Small intestine (tissue), 7 donors: ENCODE results near the gene TMEM121. TPM values are rescaled to one million over a fixed set of nuclear protein-coding genes. Genes with fewer than 3 reads are reported as not detected.
"Not testable (repeated sequence)": the region's sequence is repeated elsewhere in the genome, so short reads cannot be mapped to it uniquely, and the experiment has no call there.

ENCODE experiments used
- DNase-seq, 2 donors: peaks; one replicate each; pipeline versions ENCODE4 v3.0.0 to v3.0.0-alpha.2; 2013
- FAIRE-seq: peaks from 2 replicates; lab custom pipeline; 2012; peaks lifted over from hg19 to GRCh38; lab: Jason Lieb, UNC
- H3K27ac ChIP-seq, 3 donors: one replicate each; pipeline ENCODE4 v1.5.1; 2013; ENCODE audit warnings: low read length in 2 of 3, mild to moderate bottlenecking in 2 of 3, control low read depth in 1 of 3, inconsistent platforms in 1 of 3, low read depth in 1 of 3, moderate library complexity in 1 of 3
- H3K27me3 ChIP-seq, 3 donors: one replicate each; pipeline ENCODE4 v1.6.1; 2013; ENCODE audit warnings: low read length in 3 of 3, inconsistent platforms in 1 of 3; ENCODE audit not compliant: control insufficient read depth in 3 of 3, insufficient read depth in 3 of 3
- H3K36me3 ChIP-seq, 3 donors: one replicate each; pipeline ENCODE4 v1.6.1; 2013; ENCODE audit warnings: low read length in 3 of 3, inconsistent platforms in 1 of 3, low read depth in 1 of 3, mild to moderate bottlenecking in 1 of 3, moderate library complexity in 1 of 3; ENCODE audit not compliant: control insufficient read depth in 3 of 3, insufficient read depth in 2 of 3
- H3K4me1 ChIP-seq, 3 donors: one replicate each; pipeline ENCODE4 v1.6.1; 2013; ENCODE audit warnings: low read length in 2 of 3, inconsistent platforms in 1 of 3, low read depth in 1 of 3, mild to moderate bottlenecking in 1 of 3, moderate library complexity in 1 of 3; ENCODE audit not compliant: control insufficient read depth in 3 of 3, insufficient read depth in 2 of 3
- H3K4me3 ChIP-seq, 3 donors: one replicate each; pipeline ENCODE4 v1.5.1; 2013; ENCODE audit warnings: low read length in 3 of 3, control low read depth in 1 of 3, inconsistent platforms in 1 of 3, low read depth in 1 of 3, mild to moderate bottlenecking in 1 of 3, moderate library complexity in 1 of 3
- H3K9me3 ChIP-seq, 2 donors: one replicate each; pipeline ENCODE4 v1.6.1; 2013; ENCODE audit warnings: low read depth in 1 of 2, low read length in 1 of 2; ENCODE audit not compliant: control insufficient read depth in 2 of 2, insufficient read depth in 1 of 2
- WGBS, 3 donors: extraction: QIAGEN DNeasy Blood & Tissue Kit; methylation state at CpG; one replicate each; pipeline ENCODE4 v1.1.7; 2013; 5-methylcytosine and 5-hydroxymethylcytosine counted together
- polyA plus RNA-seq, 4 donors: library from polyadenylated mRNA; stranded (reverse) in 3 of 4; unstranded in 1 of 4; fragments of 200-250 nt in 3 of 4; fragments of 120-200 nt in 1 of 4; gene quantifications; one replicate each; pipeline versions ENCODE4 v1.2.1 to v1.2.3, GENCODE V29; 2013
- donor health status: healthy with polysubstance abuse.
- donor health status: control.
- donor health status: control.
- donor health status: Bipolar disorder and iron deficiency.
- donor health status: healthy.

TMEM121 gene
- polyA plus RNA-seq, 4 donors: 1.5 to 2.0 TPM; not detected in 2

DNA sequence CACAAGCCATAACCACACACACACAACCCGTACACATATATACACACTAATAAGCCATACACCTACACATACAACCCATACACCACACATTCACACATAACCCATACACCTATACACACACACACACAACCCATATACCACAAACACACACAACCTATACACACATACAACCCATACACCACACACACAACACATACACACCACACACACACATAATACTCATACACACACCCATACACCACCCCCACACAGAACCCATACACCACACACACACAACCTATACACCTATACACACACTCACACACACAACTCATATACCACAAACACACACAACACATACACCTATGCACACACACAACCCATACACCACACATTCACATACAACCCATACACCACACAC lies 44.1 kb downstream of the TMEM121 start:
- no peak overlapping the region for H3K4me3 ChIP-seq
- DNase-seq (no peak), FAIRE-seq (no peak)
- WGBS, 3 donors: 97 to 100% (median 97%) methylated on average over 1 of the region's 1 CpG
- H3K4me1 ChIP-seq: no peaks in the 10 kb centered on the region
- H3K9me3 ChIP-seq: no peaks in the 10 kb centered on the region
- no peaks in the 10 kb centered on the region for H3K27me3 ChIP-seq
- no peaks in the 10 kb centered on the region for H3K36me3 ChIP-seq
- H3K27ac ChIP-seq: peak overlapping the region in 1 of 3 donors; percentile 61

DNA sequence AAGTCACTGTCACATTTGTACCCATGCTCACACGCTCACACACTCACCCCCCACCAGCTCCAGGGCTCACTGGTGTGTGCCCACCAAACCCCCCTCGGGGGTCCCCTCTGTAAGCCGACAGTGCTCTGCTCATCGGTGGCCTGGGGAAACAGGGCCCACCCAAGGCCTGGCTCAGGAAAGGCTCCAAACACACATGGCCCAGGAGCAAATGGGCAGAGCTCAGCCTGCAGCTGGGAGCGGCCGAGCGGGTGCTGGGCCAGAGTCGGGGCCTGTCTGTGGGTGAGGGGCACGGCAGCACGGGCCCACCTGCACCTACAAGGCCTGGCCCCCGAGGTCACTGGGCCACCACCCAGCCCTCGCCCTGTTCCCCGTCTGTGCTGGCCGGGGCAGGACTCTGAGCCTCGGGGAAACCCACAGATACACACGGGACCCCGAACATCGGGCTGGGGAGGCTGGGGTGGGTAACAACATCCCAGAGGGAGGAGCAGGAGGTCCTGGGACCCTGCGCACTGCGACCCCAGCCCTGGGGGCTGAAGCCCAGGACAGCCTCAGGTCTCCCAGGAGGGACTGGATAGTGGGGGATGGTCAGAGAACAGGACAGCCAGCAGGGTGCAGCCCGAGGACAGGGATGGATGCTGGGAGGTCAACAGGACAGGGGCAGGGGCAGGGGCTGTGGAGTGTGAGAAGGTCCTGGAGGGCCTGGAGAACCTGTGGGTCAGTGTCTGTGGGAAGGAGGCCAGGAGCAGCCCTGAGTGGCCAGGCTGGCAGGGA lies 45.0 kb downstream of the TMEM121 start:
- not testable (repeated sequence) for H3K4me1 ChIP-seq, H3K27me3 ChIP-seq, DNase-seq, H3K36me3 ChIP-seq, H3K9me3 ChIP-seq, H3K4me3 ChIP-seq, FAIRE-seq
- peak overlapping the region in 1 of 3 donors; percentile 42 for H3K27ac ChIP-seq
- 65 to 83% (median 80%) methylated on average over 15 to 21 of the region's 21 CpGs for WGBS, 3 donors

DNA sequence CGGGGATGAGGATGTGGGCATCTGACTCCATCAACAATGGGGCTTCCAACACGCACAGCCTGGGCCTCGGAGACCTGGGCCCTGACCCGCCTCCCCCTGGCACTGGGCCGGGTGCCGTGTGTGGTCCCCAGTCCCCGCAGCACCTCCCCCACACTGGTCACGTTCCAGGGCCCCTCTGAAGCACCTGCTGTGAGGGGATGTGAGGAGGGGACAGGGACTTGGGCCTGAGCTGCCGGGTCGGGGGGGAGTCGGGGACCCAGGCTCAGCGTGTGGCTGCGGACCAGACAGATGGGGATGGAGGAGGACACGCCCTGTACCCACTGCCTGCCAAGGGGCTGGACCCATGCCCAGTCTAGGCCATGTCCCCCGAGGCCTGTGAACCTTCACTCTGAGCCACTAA lies 45.7 kb downstream of the TMEM121 start:
- H3K27me3 ChIP-seq, H3K4me1 ChIP-seq, H3K9me3 ChIP-seq, FAIRE-seq, H3K27ac ChIP-seq, H3K36me3 ChIP-seq, DNase-seq, H3K4me3 ChIP-seq: not testable (repeated sequence)
- 30 to 69% methylated on average over 2 to 7 of the region's 15 CpGs; no CpG with 5 or more reads in 1 of the 3 donors for WGBS, 3 donors

DNA sequence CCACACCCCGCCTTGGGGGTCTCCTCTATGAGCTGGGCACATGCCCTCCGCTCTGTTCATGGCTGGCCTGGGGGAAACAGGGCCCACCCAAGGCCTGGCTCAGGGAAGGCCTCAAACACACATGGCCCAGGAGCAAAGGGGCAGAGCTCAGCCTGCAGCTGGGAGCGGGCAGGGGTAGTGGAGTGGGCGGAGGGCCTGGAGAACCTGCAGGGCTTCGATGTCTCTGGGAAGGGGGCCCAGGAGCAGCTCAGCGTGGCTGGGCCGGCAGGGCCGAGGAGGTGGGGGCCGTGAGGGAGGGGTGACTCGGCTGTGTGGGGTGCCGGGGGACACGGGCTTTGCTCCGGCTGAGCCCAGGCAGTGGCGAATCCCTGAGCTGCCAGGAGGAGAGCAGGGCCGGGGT lies 47.5 kb downstream of the TMEM121 start:
- not testable (repeated sequence) for H3K27me3 ChIP-seq, H3K36me3 ChIP-seq, H3K4me3 ChIP-seq, H3K9me3 ChIP-seq, FAIRE-seq, H3K4me1 ChIP-seq, DNase-seq
- H3K27ac ChIP-seq: peak overlapping the region in 1 of 3 donors; percentile 31
- 83 to 88% (median 83%) methylated on average over 9 to 14 of the region's 15 CpGs for WGBS, 3 donors

DNA sequence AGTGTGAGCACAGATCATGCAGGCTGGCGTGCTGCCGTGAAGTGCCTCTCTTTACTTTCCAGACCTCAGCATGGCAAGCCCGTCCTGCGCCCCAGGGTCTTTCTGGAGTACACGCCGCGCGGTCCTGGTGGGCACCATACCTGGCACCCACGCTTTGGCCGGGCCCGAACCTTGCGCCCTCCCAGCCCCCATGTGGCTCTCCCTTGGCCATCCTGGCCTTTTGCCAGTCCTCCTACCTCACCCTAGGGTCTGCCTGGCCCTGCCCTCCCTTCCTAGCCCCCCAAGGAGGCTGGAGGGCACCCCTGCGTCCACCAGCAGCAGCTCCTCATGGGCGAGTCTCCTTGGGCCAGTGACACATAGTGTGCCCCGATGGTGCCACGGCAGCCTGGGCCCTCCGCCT lies 48.0 kb downstream of the TMEM121 start:
- not testable (repeated sequence) for FAIRE-seq, DNase-seq, H3K36me3 ChIP-seq, H3K9me3 ChIP-seq, H3K4me3 ChIP-seq, H3K27ac ChIP-seq, H3K4me1 ChIP-seq, H3K27me3 ChIP-seq
- WGBS, 3 donors: 92% methylated on average over 6 of the region's 17 CpGs; no CpG with 5 or more reads in 2 of the 3 donors

DNA sequence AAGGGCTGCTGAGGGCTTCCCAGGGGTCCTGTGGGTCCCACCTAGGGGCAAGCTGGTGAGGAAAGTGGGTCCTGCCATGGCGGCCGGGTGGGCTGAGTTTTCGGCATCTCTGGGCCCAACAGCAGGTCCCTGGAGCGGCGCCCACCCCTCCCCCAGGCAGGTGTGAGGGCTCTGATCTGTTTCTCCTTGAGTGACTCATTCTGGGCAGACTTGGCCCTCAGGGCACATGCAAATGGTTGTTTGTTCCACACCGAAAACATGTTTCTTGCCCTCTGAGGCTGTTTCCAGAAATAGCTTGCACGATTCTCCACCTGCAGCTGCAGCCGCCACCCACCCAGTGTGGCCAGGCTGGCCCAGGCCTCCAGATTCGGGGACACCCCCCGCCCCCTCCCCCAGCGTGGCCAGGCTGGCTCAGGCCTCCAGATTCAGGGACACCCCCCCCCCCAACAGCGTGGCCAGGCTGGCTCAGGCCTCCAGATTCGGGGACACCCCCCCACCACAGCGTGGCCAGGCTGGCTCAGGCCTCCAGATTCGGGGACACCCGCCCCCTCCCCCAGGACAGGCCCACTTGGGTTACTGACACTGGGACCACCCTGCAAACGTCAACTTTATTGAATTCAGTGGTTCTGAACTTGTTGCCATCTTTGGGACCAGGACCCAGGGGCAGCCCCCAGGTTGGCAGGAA lies 48.8 kb downstream of the TMEM121 start:
- not testable (repeated sequence) for H3K27ac ChIP-seq, H3K27me3 ChIP-seq, DNase-seq, H3K9me3 ChIP-seq, H3K4me1 ChIP-seq, H3K36me3 ChIP-seq, FAIRE-seq, H3K4me3 ChIP-seq
- 63 to 75% (median 70%) methylated on average over 2 to 8 of the region's 17 CpGs for WGBS, 3 donors

DNA sequence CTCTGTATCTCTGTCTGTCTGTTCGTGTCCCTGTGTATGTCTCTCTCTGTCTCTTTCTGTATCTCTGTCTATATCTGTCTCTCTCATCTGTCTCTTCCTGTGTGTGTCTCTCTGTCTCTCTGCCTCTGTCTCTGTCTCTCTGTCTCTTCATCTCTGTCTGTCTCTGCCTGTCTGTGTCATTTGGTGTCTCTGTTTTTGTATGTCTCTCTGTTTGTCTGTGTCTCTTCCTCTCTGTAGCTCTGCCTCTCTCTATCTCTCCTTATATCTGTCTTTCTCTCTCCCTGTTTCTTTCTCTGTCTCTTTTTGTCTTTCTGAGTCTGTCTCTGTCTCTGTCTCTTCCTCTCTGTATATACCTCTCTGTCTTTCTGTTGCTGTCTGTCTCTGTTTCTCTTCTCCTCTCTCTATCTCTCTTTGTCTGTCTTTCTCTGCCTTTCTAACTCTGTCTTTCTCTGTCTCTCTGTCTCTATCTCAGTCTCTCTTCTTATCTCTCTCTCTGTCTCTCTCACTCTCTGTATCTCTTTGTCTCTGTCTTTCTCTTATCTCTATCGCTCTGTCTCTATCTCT lies 50.2 kb downstream of the TMEM121 start:
- peaks cover 0 to 8% of the 10 kb centered on the region in 2 donors for H3K9me3 ChIP-seq
- peak overlapping the region in 1 of 3 donors; percentile 61 for H3K27ac ChIP-seq
- 74 to 77% (median 77%) methylated on average over 2 of the region's 2 CpGs for whole genome bisulfite sequencing, 3 donors
- DNase-seq (no peak), FAIRE-seq (no peak)
- H3K27me3 ChIP-seq: no peaks in the 10 kb centered on the region
- H3K36me3 ChIP-seq: no peaks in the 10 kb centered on the region
- no peak overlapping the region for H3K4me3 ChIP-seq
- H3K4me1 ChIP-seq: no peaks in the 10 kb centered on the region

DNA sequence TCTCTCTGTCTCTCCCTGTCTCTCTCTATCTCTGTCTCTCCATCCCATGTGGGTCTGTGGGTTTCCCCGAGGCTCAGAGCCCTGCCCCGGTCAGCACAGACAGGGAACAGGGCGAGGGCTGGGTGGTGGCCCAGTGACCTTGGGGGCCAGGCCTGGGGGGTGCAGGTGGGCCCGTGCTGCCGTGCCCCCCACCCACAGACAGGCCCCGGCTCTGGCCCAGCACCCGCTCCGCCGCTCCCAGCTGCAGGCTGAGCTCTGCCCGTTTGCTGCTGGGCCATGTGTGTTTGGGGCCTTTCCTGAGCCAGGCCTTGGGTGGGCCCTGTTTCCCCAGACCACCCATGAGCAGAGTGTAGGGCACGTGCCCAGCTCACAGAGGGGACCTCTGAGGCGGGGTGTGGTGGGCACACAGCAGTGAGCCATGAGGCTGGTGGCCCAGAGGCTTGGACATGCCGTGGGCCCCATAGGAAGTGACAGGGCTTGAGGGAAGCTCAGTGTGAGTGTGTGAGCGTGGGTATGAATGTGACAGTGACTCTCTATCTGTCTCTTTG lies 51.0 kb downstream of the TMEM121 start:
- H3K36me3 ChIP-seq: no peaks in the 10 kb centered on the region
- H3K27me3 ChIP-seq: no peaks in the 10 kb centered on the region
- no peak for DNase-seq
- no peak overlapping the region for H3K4me3 ChIP-seq
- no peaks in the 10 kb centered on the region for H3K4me1 ChIP-seq
- WGBS, 3 donors: 67 to 79% (median 71%) methylated on average over 12 to 14 of the region's 14 CpGs
- peaks cover 0 to 10% of the 10 kb centered on the region in 2 donors for H3K9me3 ChIP-seq
- FAIRE-seq: no peak
- peak overlapping the region in 1 of 3 donors; percentile 80 for H3K27ac ChIP-seq
